ENCODE results near the gene OSBPL10.
"Not testable (repeated sequence)": the region's sequence is repeated elsewhere in the genome, so short reads cannot be mapped to it uniquely, and the experiment has no call there.

- not testable (repeated sequence) for TF ChIP-seq CTCF (IDR thresholded peaks at IDR 0.05; ENCODE audit: low read length); EZH2 (IDR thresholded peaks at IDR 0.05; ENCODE audit: borderline replicate concordance, low read length)
Observed at GRCh38 chr3:31860642-31861041, 120.4 kb downstream of the OSBPL10 start.

All from OCI-LY1 (cell line).